PFSK-1 (cell line): Measurements from ENCODE around the gene TANGO6.

Experiments used
- FOXP2 ChIP-seq: optimal IDR thresholded peaks from 2 replicates; pipeline ENCODE3; 2011; ENCODE audit warnings: borderline replicate concordance, control low read depth, inconsistent platforms; ENCODE audit not compliant: insufficient read depth; ENCODE audit errors: extremely low read length, extremely low read depth
- POLR2AphosphoS5 ChIP-seq: IDR thresholded peaks from 2 replicates; pipeline ENCODE4 v1.6.1; 2012; ENCODE audit warnings: low read depth, mild to moderate bottlenecking, control low read depth, low read length, moderate library complexity
- REST ChIP-seq, 2 experiments: IDR thresholded peaks; 2 replicates each; pipeline versions ENCODE4 v1.6.1 to v1.8.0; 2011 to 2012; ENCODE audit warnings: low read depth in 2 of 2, low read length in 2 of 2, control low read depth in 1 of 2, inconsistent platforms in 1 of 2, mild to moderate bottlenecking in 1 of 2, moderate library complexity in 1 of 2; ENCODE audit not compliant: insufficient read depth in 1 of 2
- SIN3A ChIP-seq: IDR thresholded peaks from 2 replicates; pipeline ENCODE4 v1.6.1; 2012; ENCODE audit warnings: mild to moderate bottlenecking, low read length, moderate library complexity, borderline replicate concordance; ENCODE audit not compliant: insufficient read depth
- TAF1 ChIP-seq: IDR thresholded peaks from 2 replicates; pipeline ENCODE4 v1.6.1; 2012; ENCODE audit warnings: low read length, control low read depth, borderline replicate concordance; ENCODE audit not compliant: insufficient read depth

- TF ChIP-seq SIN3A (no peak), POLR2AphosphoS5 (no peak), TAF1 (no peak), REST (IDR thresholded peaks at IDR 0.05; ENCODE audit: insufficient read depth in 1 of 2, low read depth in 2 of 2, low read length in 2 of 2) (no peak), FOXP2 (no peak)
These were observed 100.6 kb downstream of the TANGO6 start for GRCh38 chr16:68943961-68944360.
